GM19438 (cell line): Measurements from ENCODE around the gene PRKD2.

ENCODE experiments used
- ATAC-seq: cut with Tn5 transposase; IDR thresholded peaks from one replicate; pipeline ENCODE4 v1.9.1; 2021; ENCODE audit warnings: low read depth; ENCODE audit not compliant: unreplicated experiment

Gene PRKD2

DNA sequence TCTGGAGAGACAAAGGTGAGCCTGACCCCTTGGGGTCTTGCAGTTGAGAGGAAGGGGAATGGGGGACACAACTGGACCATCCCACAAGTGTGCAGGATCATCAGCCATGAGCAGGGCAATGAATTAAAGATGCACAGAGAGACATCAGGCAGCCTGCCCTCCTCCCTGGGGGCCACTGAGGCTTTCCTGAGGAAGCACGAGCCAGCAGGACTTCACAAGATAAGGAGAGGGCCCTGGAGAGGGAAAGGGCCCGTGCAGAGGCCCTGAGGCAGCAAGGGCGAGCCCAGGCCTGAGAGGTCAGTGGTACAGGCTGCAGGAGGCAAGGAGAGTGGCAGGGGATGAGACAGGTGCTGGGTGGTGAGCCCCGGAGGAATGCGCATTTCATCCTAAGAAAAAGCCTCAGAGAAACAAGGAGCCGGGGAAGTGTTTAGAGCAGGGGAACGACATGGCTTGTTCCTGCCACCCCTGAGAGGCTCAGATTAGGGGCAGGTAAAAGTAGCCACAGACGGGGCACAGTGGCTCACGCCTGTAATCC lies 9.0 kb upstream of the PRKD2 start:
- no peak for ATAC-seq

DNA sequence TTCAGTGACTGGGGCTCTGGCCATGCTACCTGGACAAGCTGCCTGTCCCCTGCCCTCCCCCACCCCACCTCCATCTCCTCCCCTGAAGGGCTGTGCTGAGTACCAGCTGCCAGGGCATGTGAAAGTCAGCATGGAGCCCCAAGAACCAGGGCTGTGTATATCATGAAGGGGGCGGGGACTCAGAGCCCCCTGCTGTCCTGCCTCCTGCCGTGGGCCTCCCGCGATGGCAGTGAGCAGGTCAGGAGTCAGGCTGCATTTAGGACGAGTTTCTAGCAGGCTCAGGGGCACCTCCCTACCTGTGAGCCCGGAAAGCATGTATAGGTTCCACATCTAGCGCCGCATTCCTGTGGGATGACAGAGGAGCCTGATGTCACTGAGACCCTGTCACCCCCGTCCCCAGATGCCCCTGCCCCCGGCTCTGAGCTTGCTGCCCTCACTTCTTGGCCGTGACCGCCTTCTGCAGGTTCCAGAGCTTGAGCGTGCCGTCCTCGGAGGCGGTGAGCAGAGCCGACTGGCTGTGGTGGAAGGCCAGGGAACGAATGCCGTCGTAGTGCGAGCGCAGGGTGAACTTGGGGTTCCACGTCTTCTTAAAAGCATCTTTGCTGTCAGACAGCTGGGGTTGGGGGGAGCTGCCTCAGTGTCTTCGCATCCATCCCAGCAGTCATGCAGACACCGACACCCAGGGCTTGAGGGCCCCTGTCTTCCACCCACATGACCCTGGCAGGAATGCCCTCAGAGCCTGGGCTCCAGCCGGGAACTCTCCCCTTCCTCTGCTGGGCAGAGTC lies 8.3 kb upstream of the PRKD2 start:
- no peak for ATAC-seq

DNA sequence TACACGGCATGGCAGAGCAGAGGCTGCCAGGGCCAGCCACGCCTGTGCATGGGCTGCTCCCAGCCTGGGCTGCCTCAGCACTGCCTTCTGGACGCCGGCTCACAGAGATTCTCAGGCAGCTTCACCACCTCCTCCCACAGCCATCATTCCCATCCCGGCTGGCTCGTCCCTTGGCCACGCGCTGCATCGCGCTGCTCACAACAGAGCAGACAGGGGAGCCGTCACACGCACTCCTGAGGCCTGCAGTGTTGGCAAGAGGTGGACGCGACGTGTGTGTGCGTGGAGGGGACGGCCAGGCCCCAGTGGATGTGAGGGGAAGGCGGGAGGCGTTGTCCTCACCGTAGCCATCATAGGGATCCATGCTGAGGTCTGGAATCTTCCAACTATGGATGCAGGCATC lies 7.6 kb upstream of the PRKD2 start:
- no peak for ATAC-seq

DNA sequence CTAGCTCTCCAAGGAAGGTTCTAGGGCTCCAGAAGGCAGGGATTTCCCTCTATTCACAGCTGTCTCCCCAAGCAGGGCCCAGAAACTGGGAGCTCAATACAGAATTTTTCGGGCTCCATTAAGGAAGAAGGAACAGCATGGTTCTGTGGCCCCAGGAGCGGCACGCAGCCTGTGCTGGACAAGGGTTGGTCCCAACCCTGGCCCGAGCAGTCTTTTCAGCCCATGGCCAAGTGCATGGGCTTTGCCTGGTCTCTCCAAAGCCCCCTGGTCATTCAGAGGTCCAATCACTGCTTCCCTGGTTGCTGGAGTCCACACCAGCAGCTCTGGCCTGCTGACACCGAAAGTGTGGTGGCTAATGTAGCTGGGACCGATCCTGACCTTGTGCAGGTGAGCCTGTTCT lies 6.6 kb upstream of the PRKD2 start:
- ATAC-seq = no peak

DNA sequence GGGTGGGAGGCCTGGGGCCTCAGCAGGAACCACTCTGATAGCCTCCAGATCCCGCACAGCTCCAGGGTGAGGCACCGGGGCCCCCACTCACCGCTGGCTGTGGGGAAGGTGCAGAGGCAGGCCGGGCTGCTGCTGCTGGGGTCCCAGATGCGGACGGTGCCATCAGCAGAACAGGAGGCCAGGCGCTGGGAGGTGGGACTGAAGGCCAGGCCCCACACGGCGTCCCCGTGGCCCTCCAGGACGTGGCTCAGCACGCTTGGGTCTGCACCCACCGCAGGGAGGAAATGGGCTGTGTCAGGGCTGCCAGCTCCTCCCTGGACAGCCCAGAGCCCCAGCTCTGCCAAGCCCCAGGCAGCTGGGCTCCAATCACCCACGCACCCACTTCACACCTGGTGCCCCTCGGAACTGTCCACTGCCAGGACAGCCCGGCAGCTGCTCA lies 6.1 kb upstream of the PRKD2 start:
- ATAC-seq = no peak

DNA sequence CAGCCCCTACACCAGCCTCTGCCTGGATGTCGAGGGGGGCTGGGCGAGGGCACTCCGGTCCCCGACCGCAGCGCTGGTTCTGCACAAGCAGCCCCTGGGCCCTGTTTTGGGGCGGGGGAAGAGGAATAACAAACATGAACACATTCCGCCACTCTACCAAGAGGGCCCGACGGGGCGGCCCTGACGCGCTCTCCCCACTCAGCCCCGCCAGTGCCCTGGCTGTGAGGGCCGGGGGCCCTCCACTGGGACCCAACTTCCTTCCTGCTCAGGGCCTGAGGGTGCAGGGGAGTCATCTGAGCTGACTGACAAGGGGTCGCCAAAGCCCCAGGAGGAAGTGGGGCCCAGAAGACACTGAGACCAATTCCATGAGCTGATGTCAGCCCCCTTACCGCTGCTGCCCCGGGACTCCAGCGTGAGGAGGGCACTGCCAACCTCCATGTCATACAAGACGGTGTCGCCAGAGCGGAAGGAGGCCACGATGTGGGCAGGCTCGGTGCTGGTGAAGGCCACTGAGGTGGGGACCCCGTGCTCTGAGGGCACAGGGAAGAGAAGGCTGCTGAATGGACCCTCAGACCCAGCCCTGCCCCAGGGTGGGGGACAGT lies 5.6 kb upstream of the PRKD2 start:
- ATAC-seq = no peak

DNA sequence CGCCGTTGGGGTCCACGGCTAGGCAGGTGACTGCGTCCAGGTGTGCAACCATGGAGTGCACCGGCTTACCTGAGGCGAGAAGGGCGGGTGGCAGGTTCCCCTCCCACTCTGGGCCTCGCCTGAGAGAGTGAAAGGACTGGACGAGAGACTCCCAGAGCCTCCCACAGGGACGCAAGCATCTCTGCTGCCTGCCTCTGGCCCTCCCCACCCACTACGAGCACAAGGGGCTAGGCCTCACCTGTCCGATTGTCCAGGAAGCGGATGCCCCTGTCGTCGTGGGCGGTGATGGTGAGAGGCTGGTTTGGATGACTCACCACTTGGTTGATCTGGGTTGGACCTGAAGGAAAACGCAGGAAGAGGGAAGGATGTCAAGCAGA lies 5.1 kb upstream of the PRKD2 start:
- no peak for ATAC-seq

DNA sequence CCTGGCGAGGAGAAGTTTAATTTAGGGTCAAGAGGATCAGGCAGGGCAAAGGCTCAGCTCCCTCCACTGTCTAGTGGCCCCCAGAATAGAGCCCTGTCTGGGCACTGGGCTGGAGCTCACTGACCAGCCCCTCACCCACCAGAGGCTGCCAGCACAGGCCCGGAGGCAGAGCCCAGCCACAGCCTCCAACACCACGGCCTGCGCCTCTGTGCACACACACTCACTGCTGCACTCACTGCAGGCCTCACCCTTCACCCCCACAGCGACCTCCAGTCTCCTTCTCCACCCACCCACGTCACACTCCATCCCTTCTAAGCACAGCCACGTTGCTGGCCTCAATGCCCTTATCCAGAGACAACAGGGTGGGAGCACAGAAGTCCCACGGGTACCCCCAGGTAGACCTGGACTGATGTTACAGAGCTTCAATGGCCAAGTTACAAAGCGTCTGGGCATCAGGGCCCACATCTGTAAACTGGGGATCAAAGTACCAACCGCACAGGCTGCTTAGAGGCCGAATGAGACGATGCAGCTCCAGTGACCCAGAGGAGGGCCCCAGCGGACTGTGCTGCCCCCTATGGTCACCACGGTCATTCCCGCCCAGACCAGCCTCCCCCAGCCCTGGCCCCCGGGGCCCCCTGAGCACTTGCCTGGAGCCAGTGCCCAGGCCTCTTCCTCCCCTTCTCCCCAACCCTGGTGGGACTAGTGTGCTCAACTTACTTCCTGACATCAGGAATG lies 4.5 kb upstream of the PRKD2 start:
- no peak for ATAC-seq

DNA sequence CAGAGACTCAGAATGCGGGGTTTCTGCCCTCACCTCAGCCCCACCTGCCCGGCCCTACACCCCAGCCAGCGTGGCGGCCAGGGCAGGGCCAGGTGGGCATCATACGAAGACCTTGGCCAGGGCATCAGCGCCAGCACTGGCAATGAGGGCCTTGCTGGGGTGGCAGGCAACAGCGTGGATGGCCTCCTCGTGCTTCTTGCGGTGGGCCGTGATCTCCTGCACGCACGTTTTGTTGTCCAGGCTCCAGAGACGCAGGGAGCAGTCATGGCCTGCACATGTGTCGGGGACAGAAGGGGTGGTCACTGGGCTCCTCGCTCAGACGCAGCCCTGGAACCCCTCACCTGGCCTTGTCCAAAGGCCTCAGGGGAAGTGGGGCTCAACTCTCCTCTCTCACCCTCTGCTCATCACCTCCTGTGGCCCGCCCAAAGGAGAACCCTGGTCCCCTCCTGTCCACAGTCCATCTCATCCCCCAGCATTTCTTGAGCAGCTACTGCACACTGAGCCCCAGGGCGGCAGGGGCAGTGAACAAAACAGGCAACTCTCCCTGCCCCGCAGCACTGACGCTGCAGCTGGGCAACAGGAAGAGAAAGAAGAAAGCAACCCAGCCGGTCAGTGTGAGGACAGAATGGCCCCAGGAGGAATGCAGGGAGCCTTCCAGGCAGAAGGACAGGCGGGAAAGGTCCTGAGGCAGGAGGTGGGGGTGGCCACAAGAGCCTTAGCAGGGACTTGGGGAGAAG lies 3.8 kb upstream of the PRKD2 start:
- ATAC-seq = no peak

DNA sequence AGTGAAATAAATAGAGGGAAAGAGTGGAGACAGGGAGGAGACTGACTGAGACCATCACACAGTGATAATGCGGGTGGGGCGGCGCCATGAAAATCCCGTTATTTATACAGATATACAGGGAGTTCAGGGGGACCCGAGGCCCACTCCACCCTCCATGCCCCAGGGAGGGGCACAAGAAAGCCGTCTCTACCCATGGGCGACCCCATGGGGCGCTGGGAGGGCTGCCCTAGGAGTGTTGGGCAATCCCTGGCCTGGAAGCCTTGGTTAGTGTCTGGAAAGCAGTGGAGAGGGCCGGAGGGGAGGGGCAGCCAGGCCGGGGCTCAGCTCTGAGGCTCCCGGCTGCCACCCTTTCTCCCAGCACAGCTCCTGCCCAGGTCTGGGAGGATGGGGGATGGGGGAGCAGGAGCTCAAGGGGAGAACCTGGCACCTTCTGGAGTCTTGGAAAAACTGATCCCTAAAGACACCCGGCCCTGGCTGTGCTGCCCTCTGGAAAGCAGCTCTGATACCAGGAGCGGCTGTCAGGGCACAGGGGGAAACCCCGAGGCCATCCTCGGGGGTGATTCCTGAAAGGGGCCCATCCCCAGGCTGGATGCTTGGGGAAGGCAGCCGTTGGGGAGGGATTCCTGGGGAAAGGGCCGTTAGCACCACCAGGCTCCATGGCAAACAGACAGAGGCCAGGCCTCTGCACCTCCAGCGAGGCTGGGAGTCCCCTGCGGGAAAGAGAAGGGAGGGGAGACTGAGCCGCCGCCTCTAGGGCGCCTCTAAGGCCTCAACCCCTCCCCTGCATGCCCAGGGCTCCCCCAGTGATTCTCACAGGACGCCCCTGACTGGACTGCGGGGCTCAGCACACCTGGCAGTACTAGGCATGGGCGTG lies 3.0 kb upstream of the PRKD2 start:
- no peak for ATAC-seq

DNA sequence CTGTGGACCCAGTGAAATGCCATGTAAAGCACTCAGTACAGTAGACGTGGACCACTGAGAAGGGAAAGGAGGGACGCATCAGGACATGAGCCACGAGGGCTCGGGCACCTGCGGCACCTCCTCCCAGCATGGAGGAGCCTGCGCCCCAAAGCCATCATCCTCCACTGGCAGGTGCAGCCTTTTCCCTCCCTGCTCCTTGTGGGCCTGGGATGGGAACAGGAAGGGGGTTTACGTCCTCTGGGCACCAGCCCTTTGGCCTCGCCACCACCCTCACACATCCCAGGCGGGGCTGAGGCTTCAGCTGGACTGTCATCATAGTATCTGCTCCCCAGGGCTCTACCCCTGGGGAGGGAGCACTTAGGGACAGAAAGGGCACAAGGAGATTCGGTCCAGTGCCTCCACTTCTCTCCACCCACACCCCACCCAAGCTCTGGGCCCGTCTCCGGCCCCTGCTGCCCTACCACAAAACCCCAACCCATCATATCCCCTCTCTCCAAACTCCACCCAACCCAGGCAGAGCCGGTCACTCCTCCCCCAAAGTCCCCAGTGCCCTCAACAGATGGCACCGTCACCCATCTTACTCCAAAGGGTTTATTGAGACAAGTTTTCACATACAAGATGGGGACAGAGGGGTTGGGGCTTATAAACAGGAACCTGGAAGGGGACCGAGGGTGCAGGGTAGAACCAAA lies 2.2 kb upstream of the PRKD2 start:
- peak; percentile 32 for ATAC-seq

DNA sequence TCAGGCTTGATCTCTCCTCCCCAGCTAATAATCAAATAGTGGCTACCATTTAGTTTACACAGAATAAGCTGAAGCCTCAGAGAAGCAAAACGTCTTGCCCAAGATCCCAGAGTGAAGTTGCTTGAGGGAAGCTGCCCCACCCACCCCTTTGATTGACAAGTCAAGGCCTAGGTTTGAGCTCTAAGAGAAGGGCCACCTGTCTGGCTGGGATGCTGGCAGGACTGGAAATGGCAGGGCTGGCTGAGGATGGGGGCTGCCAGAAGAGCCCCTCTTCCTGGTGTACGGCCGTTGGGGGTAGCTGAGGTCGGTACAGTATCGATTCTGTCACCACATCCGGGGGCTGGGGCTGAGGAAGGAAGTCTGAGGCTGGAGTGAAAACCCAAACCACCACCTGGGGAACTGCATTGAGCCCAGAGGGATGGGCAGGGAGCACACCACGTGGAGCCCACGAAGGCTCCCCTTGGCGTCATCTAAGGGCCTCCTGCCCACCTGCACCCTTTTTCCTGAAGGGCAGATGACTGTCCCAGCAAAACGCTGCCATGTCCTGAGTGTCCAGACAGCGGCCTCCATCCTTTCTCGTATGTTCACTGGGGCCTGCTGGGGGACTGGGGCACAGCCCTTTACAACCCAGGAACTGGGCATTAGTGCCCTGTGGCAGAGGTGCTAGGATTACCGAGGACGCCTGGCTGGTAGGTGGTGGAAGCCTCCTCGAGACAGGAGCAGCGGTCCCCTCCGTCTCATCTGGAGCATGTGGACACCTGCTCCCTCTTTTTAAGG lies 1.4 kb upstream of the PRKD2 start:
- ATAC-seq = no peak

DNA sequence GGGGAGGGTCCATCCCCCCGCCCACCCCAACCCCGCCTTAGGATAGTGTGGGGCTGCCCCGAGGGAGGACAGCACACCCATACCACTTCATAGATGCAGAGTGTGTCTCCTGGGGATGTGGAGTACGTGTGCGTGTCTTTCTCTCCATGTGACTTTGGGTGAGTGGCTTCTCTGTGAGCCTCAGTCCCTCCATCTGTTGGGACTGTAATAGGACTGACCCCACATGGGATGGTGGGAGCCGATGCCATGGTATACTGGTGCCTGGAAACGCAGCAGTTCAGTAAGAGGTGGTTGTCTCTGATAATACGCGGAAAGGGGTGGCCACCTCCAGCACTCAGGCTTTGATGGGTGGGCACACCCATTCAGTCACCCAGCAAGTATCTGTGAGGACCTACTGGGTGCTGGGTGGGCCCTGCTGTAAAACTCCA lies 816 bp upstream of the PRKD2 start:
- ATAC-seq = no peak

DNA sequence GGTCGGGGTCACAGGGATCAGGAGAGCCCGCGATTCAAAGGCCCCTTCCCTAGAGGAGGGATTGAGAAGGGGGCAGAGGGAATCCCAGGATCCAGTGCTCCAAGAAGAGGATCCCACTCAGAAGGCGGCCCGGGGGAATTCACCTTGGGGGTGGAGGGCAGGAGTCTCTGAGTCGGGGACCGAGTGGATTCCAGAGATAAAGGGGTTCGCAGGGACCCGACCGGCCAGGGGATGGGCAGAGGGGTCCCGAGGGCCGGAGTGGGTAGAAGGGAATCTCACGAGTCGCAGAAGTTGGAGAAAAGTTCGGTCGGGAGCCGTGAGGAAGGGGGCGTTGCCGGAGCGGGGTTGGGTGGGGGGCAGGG lies 261 bp downstream of the PRKD2 start:
- ATAC-seq = no peak

DNA sequence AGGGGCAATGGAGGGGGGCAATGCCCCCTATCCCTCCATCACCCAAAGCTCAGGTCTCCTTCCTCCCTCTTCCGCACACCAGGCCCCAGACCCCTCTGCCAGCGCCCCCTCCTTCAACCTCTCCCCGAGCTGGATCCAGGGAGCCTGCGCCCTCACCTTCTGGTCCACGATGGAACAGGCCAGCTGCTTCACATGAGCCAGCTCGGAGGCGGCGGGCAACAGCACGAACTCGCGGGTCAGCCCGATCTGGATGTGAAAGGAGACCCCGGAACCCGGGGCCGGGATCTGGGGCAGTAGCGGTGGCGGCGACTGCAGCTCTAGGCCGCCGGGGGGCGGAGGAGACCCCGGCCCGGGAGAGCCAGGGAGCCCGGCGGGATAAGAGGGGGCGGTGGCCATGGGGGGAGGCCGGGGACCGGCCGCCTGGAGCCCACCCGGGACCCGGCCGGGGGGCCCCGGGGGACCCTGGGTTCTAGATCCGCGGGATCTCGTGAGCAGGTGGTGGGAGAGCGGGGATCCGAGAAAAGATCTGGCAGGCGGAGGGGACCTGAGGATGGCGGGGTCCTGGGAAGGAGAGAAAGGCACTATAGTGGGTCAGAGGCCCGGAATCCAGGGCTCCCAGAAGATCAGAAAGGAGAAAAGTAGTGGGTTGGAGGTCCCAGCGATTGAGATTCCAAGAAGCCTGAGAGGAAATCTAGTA lies 791 bp downstream of the PRKD2 start:
- no peak for ATAC-seq

DNA sequence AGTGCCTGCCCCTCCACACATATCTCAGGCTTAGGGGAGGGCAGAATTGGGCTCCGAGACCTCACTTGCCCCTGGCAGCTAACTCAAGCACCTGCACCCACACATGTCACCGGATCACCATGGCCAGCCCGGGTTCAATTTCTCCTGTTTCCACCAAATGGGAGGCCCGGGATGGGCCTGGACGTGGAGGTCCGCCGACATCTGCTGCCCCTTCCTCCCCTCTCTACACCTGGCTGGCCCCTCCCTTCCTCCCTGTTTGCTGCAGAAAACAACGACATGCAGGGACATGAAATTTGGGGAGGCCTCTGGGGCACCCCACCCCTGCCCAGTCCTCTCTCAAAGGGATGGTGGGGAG lies 1.3 kb downstream of the PRKD2 start:
- no peak for ATAC-seq

DNA sequence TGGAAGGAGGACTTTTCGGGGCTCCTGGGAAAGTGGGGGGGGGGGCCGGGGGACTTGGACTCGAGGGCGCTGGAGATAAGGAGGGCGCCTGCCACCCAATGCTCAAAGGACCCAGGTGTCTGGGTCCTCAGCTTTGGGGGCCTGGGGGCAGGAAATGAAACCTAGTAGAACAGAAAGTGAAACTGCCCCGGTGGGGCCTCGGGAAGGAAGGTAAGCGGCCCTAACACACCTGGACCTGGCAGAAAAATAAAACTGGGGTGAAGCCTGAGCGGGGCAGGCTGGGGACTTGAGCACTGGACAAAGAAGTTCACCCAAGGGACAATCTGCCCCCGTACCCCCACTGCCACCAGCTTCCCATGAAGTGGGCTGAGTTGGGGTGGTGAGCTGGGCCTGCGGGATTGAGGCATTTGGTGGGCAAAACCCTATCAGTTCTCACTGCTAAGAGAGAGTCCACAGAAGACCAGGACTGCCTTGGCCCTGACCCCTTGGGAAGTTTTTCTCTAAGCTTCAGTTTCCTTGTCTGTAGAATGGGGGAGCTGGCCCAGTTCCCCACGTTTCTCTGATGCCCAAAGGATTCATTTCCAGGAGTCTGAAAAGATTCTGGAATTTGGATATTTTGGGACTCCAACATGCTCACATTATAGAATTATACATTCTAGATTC lies 2.3 kb downstream of the PRKD2 start:
- no peak for ATAC-seq
